Measurements from ENCODE around the gene AKR7A3.
"Not testable (repeated sequence)": the region's sequence is repeated elsewhere in the genome, so short reads cannot be mapped to it uniquely, and the experiment has no call there.

DNA sequence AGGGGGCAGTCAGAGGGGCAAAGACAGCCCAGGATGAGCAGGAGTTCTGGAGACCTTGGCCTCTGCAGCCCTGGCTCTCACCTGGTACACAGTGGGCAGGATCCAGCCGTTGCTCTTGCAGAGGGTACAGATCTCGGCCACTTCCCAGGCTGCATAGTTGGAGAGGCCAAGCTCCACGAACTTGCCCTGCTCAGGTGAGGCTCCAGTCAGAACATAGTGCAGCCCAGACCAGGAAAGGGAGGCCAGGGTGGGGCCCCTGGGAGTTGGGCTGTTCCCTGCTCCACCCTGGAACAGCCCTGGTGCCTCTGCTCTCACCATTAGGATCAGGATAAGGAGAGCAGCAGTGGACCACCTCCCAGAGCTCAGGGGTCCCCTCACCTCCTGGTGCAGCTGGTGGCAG, 2.8 kb downstream of the AKR7A3 start:
- TF ChIP-seq, protein P1, sequence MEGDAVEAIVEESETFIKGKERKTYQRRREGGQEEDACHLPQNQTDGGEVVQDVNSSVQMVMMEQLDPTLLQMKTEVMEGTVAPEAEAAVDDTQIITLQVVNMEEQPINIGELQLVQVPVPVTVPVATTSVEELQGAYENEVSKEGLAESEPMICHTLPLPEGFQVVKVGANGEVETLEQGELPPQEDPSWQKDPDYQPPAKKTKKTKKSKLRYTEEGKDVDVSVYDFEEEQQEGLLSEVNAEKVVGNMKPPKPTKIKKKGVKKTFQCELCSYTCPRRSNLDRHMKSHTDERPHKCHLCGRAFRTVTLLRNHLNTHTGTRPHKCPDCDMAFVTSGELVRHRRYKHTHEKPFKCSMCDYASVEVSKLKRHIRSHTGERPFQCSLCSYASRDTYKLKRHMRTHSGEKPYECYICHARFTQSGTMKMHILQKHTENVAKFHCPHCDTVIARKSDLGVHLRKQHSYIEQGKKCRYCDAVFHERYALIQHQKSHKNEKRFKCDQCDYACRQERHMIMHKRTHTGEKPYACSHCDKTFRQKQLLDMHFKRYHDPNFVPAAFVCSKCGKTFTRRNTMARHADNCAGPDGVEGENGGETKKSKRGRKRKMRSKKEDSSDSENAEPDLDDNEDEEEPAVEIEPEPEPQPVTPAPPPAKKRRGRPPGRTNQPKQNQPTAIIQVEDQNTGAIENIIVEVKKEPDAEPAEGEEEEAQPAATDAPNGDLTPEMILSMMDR (IDR thresholded peaks at IDR 0.05): not testable (repeated sequence)
- TF ChIP-seq POLR2A (IDR thresholded peaks at IDR 0.05): not testable (repeated sequence)
